Activated T-cell treated with anti-CD3 and anti-CD28 coated beads, Interleukin-2, amount 50 U/mL, for 72 hours (primary cell): ENCODE results near the gene FAT1. TPM values are rescaled to one million over a fixed set of nuclear protein-coding genes. Genes with fewer than 3 reads are reported as not detected.

ENCODE experiments used
- ATAC-seq, 2 donors: fragments of 150-1000 bp; cut with Tn5 transposase; replicated peaks in 1 of 2; 2 replicates each; pipeline ENCODE4 v1.10.0; 2021; ENCODE audit warnings: moderate library complexity in 2 of 2, mild to moderate bottlenecking in 1 of 2
- DNase-seq, 2 donors: peaks; one replicate each; pipeline ENCODE4 v3.0.0; 2021 to 2022; ENCODE audit warnings: mixed read lengths in 1 of 2
- H3K27ac Mint-ChIP-seq: one replicate; pipeline ENCODE4 v1.8.0; 2022; ENCODE audit warnings: mild to moderate bottlenecking, moderate library complexity, mixed read lengths
- H3K27me3 Mint-ChIP-seq: one replicate; pipeline ENCODE4 v1.8.0; 2022; ENCODE audit warnings: low read depth, mixed read lengths
- H3K36me3 Mint-ChIP-seq, 2 donors: one replicate each; pipeline ENCODE4 v1.8.0; 2022; ENCODE audit warnings: mixed read lengths in 2 of 2, mild to moderate bottlenecking in 1 of 2; ENCODE audit not compliant: insufficient read depth in 2 of 2
- H3K4me1 Mint-ChIP-seq: one replicate; pipeline ENCODE4 v1.8.0; 2022; ENCODE audit warnings: low read depth, mixed read lengths
- H3K4me3 Mint-ChIP-seq, 2 donors: one replicate each; pipeline ENCODE4 v1.8.0; 2022; ENCODE audit warnings: mild to moderate bottlenecking in 2 of 2, mixed read lengths in 2 of 2, moderate library complexity in 2 of 2
- H3K9me3 Mint-ChIP-seq, 2 donors: one replicate each; pipeline ENCODE4 v1.8.0; 2022; ENCODE audit warnings: mixed read lengths in 2 of 2
- total RNA-seq, 2 donors: library from RNA; stranded (reverse); gene quantifications; one replicate each; pipeline ENCODE4 v1.2.3, GENCODE V29; 2022

Gene FAT1
- total RNA-seq, 2 donors from 2014 or later: 0.07 to 0.36 TPM

DNA sequence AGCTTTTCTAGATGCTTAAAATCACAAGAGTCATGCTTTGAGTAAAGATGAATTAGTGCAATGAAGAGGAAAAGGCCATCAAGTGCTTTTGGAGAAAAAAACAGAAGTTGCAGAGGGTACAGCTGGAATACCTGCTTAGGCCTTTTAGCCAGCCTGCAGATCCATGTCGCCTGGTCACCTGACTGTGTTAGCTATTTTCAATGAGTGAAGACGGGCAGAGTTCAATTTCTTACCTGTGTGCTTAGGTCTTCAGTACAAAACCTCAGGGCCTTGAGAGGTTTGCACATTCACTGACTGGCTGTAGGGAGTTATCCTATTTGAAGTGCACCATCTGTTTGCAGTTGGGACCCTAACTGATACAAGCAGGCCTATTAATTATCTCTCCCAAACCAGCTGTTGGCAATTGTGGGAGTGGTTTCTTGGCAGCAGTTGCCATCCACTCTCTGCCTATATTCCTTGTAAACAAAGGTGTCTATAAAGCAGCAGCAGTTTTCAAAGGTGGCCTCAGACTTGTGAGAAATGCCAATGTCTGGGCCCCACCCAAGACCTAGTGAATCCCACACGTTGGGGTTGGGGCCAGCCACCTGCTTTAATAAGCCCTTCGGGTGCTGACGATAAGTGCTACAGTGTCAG is 16.3 kb upstream of the FAT1 start:
- DNase-seq (no peak), ATAC-seq (no peak)
- H3K27me3 Mint-ChIP-seq: no peaks in the 10 kb centered on the region
- no peak overlapping the region for H3K4me3 Mint-ChIP-seq
- no peaks in the 10 kb centered on the region for H3K4me1 Mint-ChIP-seq
- no peaks in the 10 kb centered on the region for H3K36me3 Mint-ChIP-seq
- H3K9me3 Mint-ChIP-seq: peaks cover under 1 to 1% of the 10 kb centered on the region in 2 donors
- no peak overlapping the region for H3K27ac Mint-ChIP-seq

DNA sequence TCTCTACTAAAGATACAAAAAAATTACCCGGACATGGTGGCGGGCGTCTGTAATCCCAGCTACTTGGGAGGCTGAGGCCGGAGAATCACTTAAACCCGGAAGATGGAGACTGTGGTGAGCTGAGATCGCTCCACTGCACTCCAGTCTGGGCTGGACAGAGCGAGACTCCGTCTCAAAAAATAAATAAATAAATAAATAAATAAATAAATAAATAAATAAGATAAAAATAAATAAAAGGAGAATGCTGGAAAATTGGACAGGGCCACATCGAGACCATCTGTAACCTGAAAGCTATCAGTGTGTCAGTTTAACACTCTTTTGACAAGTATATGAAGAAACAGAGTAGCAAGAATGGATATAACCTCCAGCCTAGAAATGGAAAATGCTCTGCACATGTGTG is 15.7 kb upstream of the FAT1 start:
- Mint-ChIP-seq H3K4me3 (no peak overlapping the region), H3K36me3 (no peaks in the 10 kb centered on the region), H3K9me3 (peaks cover 0 to 1% of the 10 kb centered on the region in 2 donors), H3K27ac (no peak overlapping the region), H3K4me1 (no peaks in the 10 kb centered on the region), H3K27me3 (no peaks in the 10 kb centered on the region)
- ATAC-seq: no peak
- no peak for DNase-seq

DNA sequence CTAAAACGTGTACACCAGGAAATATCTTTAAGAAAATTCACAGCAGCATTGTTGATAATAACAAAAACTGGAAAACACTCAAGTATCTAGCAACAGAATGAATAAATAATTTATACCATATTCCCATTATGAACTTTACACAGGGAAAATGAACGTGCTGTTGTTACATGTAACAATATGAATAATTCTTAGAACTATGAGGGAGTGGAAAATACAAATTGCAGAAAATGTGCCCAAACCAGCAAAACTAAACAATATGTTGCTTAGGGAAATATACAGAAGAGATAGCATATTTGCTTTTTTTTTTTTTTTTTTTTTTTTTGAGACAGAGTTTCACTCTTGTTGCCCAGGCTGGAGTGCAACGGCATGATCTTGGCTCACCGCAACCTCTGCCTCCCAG is 14.8 kb upstream of the FAT1 start:
- Mint-ChIP-seq H3K27ac (no peak overlapping the region), H3K4me3 (no peak overlapping the region), H3K36me3 (no peaks in the 10 kb centered on the region), H3K9me3 (peaks cover 0 to 1% of the 10 kb centered on the region in 2 donors), H3K4me1 (no peaks in the 10 kb centered on the region), H3K27me3 (no peaks in the 10 kb centered on the region)
- DNase-seq: no peak
- ATAC-seq: no peak

DNA sequence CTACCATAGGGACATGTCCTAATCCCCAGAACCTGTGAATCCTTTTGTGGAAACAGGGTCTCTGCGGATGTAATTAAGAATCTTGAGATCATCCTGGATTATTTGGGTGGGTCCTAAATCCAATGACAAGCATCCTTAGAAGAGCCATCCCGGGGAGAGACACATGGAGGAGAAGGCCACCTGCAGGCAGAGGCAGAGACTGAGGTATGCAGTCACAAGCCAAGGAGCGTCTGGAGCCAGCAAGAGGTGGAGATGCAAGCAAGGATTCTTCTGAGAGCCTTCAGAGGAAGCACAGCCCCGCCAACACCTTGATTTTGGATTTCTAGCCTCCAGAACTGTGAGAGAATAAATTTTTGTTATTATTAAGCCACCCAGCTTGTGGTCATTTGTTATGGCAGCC is 13.8 kb upstream of the FAT1 start:
- Mint-ChIP-seq H3K4me1 (no peaks in the 10 kb centered on the region), H3K27me3 (no peaks in the 10 kb centered on the region), H3K36me3 (no peaks in the 10 kb centered on the region), H3K27ac (no peak overlapping the region), H3K4me3 (no peak overlapping the region), H3K9me3 (peaks cover 0 to 1% of the 10 kb centered on the region in 2 donors)
- ATAC-seq (no peak), DNase-seq (no peak)

DNA sequence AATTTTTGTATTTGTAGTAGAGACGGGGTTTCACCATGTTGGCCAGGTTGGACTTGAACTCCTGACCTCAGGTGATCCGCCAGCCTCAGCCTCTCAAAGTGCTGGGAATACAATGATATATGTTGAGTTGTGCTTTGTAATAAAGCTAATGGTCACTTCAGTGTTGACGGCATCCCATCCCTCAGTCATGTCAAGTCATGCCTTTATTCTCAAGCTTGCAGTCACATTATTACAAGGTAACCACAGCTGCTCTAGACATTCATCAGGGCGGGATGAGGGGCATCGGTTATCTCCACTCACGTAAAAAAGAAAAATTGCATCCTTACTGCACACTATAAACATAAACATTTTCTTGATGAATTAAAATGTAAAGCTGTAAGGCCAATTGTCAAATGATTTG is 12.8 kb upstream of the FAT1 start:
- ATAC-seq (no peak), DNase-seq (no peak)
- Mint-ChIP-seq H3K9me3 (peaks cover 0 to 2% of the 10 kb centered on the region in 2 donors), H3K4me3 (no peak overlapping the region), H3K36me3 (no peaks in the 10 kb centered on the region), H3K27ac (no peak overlapping the region), H3K27me3 (no peaks in the 10 kb centered on the region), H3K4me1 (no peaks in the 10 kb centered on the region)

DNA sequence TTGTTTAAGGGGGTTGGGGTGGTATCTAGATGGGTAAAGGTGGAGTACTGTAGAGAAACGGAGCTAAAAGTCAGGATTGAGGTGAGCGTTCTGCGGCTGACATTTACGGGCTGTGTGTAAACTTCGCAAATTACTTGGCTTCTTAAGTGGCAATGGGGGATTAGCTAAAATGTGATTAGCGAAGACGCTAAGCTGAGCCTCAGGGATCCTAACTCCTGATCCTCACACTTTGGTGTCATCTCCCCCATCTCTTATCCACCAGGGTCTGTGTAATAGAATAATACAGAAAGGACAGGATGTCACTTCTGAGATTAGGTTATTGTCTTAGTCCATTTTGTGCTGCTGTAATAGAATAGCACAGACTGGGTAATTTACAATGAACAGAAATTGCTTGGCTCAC is 10.6 kb upstream of the FAT1 start:
- Mint-ChIP-seq H3K27ac (no peak overlapping the region), H3K36me3 (no peaks in the 10 kb centered on the region), H3K9me3 (peaks cover 0 to 1% of the 10 kb centered on the region in 2 donors), H3K27me3 (peaks cover under 1% of the 10 kb centered on the region), H3K4me3 (no peak overlapping the region), H3K4me1 (no peaks in the 10 kb centered on the region)
- DNase-seq: no peak
- no peak for ATAC-seq

DNA sequence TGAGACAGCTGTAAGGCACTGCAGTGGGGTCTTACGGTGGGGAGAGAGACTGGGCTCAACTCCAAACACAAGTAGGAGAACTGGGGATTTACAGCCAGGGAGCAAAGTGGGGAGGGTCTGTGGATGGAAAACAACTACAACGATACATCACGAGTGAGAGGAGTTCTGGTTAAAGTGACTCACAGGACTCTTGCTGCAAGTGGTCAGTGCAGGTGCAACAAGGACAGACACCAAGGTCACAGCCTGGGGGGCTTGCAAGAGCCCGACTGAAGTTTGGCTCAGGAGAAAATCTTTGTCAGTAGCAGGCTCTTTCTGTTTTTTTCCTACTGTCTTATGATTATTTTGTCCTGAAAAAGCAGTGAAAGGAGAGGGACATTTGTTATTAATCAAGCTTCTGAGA is 10.1 kb upstream of the FAT1 start:
- Mint-ChIP-seq H3K9me3 (peaks cover 0 to 1% of the 10 kb centered on the region in 2 donors), H3K4me3 (no peak overlapping the region), H3K4me1 (no peaks in the 10 kb centered on the region), H3K27me3 (peaks cover 6% of the 10 kb centered on the region), H3K27ac (no peak overlapping the region), H3K36me3 (no peaks in the 10 kb centered on the region)
- DNase-seq (no peak), ATAC-seq (no peak)

DNA sequence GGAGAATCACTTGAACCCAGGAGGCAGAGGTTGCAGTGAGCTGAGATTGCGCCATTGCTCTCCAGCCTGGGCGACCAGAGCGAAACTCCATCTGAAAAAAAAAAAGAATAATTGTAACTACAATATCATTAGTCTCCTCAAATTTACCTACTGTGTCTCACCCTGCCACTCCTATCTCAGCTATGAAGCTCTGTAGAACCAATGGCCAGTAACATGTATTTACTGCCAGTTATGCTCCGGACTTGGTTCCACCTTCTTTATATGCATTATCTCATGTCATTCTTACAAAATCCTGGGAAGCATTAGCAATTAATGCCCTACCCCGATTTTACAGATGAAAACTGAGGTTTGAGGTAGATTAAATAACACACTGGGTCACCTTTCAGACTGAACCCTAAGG is 7.0 kb upstream of the FAT1 start:
- no peak for DNase-seq
- H3K4me1 Mint-ChIP-seq: no peaks in the 10 kb centered on the region
- no peak overlapping the region for H3K4me3 Mint-ChIP-seq
- no peak overlapping the region for H3K27ac Mint-ChIP-seq
- H3K9me3 Mint-ChIP-seq: peaks cover 0 to 1% of the 10 kb centered on the region in 2 donors
- no peak for ATAC-seq
- H3K36me3 Mint-ChIP-seq: no peaks in the 10 kb centered on the region
- H3K27me3 Mint-ChIP-seq: peaks cover 26% of the 10 kb centered on the region

DNA sequence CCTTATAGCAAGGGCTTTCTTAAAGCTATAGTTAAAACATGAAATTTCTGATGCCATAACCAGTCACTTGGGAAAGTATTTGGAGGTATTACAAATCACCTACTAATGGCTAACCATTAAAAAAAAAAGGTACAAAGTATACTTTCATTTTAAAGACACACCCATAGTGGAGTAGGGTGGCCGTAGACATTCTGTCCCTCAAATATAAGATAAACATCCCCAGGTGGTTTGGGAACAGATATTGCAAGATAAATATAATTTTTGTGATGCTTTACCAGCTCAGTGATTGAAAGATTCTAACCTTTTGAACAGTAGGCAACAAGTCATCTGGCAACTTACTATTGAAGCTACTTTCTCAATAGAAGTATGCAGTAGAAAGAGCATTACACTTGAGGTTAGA is 6.2 kb upstream of the FAT1 start:
- Mint-ChIP-seq H3K27me3 (peaks cover 32% of the 10 kb centered on the region), H3K4me1 (peaks cover 6% of the 10 kb centered on the region), H3K4me3 (no peak overlapping the region), H3K27ac (no peak overlapping the region), H3K36me3 (no peaks in the 10 kb centered on the region), H3K9me3 (peaks cover 0 to 1% of the 10 kb centered on the region in 2 donors)
- DNase-seq (no peak), ATAC-seq (no peak)

DNA sequence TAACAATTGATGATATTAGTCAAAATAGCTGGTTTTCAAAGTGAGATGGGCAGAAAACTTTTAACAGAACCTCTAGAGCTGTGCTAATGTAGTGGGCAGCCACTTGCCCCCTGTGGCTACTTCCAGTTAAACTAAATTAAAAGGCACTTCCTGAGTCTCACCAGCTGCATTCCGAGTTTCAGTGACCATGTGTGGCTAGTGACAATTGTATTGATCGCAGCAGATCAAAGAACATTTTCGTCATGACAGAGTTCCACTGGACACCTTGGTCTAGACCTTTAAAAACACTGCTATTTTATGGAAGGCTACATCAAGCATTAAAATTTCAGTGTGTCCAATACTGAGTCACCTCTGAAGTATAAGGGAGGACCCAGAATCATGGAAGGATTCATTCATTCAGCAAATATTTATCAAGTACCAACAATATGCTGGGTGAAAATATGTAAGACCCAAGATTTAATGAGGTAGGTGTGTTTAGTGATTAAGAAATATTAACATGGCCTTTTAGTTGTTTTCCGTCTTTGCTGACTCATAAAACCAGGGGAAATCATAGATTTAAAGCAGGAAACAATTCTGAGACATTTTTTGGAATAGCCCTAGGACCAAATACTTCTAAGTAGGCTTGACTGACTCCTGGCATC is 5.1 kb upstream of the FAT1 start:
- H3K36me3 Mint-ChIP-seq: no peaks in the 10 kb centered on the region
- DNase-seq (no peak), ATAC-seq (no peak)
- peaks cover 34% of the 10 kb centered on the region for H3K27me3 Mint-ChIP-seq
- peaks cover 0 to 1% of the 10 kb centered on the region in 2 donors for H3K9me3 Mint-ChIP-seq
- H3K4me1 Mint-ChIP-seq: peaks cover 7% of the 10 kb centered on the region
- H3K27ac Mint-ChIP-seq: no peak overlapping the region
- H3K4me3 Mint-ChIP-seq: no peak overlapping the region

DNA sequence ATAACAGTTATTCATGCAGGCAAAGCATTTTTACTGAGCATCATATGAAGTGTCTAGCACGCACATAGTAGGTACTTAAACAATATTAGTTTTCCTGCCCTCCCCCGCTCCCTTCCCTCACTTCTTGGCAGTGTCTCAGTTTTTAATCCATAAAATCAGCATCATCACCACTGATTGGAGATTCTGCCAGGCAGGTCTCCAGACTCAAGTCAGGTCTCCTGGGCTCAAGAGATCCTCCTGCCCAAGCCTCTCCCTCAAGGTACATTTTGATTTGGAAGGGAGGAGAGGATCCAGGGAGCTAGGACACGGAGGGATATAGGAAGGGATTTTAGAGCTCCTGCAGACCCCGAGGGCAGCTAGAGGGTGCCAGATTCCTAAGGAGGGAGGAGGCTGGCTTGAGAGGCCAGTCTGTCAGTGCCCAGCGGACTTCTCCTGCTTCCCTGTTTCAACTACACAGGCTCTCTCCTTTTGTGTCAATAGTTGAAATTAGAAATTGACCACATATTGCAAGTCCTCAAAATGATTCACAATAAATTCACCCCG is 4.4 kb upstream of the FAT1 start:
- Mint-ChIP-seq H3K4me1 (peaks cover 7% of the 10 kb centered on the region), H3K27me3 (peaks cover 35% of the 10 kb centered on the region), H3K36me3 (no peaks in the 10 kb centered on the region), H3K9me3 (peaks cover 0 to 1% of the 10 kb centered on the region in 2 donors), H3K4me3 (no peak overlapping the region), H3K27ac (no peak overlapping the region)
- ATAC-seq: no peak
- DNase-seq: no peak

DNA sequence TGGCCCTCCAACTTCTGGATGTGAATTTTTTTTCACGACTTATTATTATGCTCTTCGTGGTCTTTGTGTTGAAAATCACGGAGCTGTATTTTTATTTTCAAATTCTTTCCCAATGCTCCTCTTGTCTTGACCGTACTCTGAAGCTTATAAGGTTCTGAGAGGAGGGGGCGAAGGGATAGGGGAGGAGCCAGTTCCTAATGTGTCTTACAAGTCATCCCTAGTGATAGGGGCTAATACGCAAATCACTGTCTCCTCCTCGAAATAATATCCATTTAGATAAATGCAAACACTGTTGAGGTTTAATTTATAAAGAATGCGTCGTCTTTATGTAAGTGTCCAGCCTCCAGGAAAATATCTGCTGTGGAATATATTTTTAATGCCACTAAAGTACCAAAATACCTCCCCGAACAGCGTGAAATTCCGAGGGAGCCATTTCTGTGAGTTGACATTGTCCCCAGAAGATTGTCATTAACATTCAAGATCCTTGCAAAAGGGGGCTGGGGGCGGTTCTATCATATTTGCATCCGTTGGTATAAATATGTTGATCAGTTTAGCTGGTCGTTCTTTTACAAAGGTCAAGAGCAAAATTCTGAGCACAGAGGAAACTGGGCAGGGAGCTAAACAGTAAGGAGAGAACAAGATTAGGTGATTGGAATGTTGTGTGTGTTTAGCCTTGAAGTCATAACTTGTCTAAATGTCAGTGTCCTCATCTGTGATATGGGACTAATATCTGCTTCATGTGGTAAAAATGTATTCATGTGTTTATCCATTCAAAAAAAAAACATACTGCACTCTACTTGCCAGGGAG is 3.7 kb upstream of the FAT1 start:
- peaks cover 42% of the 10 kb centered on the region for H3K27me3 Mint-ChIP-seq
- no peak overlapping the region for H3K27ac Mint-ChIP-seq
- no peak for DNase-seq
- peak overlapping the region; percentile 65 to 77 for H3K4me3 Mint-ChIP-seq
- H3K9me3 Mint-ChIP-seq: peaks cover 0 to 1% of the 10 kb centered on the region in 2 donors
- no peak for ATAC-seq
- H3K36me3 Mint-ChIP-seq: no peaks in the 10 kb centered on the region
- peaks cover 12% of the 10 kb centered on the region for H3K4me1 Mint-ChIP-seq

DNA sequence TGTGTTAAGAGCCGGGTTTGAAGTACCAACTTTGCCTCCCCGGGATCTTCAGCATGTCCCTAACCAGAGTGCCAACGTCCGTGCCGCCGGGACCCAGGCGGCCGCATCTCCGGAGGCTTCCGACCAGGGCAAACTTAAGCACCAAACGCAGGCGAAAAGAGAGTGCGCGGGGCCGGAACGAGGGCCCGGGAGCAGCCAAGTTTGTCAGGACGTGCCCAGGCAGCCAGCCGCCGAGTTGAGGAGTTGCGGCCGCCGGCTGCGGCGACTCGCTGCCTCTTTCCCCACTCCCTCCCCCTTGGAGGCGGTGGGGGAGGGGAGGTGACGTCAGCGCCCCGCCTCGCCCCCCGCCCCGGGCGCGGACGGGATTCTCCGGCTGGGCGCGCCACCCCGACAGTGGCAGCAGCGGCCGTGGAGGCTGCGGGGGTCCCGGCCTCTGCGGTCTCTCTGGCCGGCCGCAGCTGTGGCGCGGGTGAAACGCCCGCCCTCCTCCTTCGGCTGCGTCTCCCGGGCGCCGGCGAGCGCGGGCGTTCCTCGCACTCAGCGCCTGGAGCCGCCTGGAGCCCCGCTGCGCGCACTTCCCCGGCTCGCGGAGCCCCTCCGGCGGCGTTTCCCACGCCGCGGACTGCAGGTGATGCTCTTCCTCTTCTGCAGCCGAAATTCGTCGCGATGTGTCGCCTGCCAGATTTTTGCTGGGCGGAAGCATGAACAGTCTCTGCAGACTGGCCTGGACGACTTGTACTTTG is 2.9 kb upstream of the FAT1 start:
- no peaks in the 10 kb centered on the region for H3K36me3 Mint-ChIP-seq
- peak overlapping the region; percentile 65 to 77 for H3K4me3 Mint-ChIP-seq
- no peak for DNase-seq
- peak in 1 of 2 donors; percentile 13 for ATAC-seq
- H3K27me3 Mint-ChIP-seq: peaks cover 49% of the 10 kb centered on the region
- H3K27ac Mint-ChIP-seq: no peak overlapping the region
- peaks cover 12% of the 10 kb centered on the region for H3K4me1 Mint-ChIP-seq
- H3K9me3 Mint-ChIP-seq: no peaks in the 10 kb centered on the region
